OCI-M1 (cell line): ENCODE results near the gene GRAMD1B.
"Not testable (repeated sequence)": the region's sequence is repeated elsewhere in the genome, so short reads cannot be mapped to it uniquely, and the experiment has no call there.

Experiments used
- DNase-seq: peaks from one replicate; lab custom pipeline; 2025; lab: John Stamatoyannopoulos, UW

The GRAMD1B gene

DNA sequence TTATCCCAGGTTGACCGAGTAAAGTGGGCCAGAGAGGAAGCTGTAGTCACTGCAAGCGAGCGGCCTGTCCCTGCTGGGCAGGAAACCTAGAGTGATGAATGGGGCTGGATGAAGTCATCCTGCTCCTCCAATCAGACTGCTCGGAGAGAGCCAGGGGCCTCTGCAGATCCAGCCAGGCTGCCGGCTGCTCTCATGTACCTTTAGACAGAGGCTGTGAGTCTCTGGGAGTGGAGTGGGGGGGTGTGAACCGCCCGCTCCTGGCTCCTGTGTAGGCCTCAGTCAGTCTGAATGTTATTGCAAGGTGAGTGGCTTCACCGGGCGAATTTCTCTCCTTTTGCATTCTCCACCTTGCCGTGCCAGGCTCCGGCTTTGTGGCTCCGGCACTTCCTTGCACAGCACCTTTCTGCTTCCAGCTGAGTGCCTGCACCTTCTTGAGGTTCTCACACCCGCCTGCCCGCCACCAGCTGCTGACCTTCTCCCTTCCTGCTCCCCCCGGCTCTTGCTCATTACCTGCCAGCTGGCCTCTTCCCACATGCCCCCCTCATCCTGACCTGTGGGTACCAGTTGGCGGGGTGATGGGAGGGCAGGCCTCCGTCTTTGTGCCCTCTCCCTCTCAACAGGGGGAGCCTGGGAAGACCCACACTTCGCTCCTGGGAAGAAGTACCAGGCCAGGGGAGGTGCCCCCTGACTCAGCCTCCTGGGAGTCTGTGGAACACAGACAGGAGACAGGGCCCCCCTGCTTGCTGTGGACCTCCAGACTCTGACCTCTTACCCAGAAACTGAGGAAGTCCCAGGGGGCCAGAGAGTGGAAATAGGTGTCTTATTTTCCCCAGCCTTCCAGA is 79.9 kb downstream of the GRAMD1B start:
- no peak for DNase-seq

DNA sequence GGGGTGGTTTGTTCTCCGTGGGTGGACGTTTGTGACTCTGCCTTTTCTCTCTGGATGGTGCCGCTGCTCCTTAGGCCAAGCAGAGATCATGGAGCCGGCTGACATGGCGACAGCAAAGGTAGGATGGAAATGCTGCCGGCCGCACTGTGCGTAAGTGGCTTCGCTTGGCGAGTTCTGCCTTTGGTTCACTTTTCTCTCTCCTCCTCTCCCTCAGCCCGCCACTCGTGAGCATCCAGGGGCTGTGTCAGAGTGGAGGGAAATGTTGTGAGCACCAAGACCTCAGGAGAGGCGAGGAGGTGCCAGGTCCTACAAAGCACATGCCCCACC is 80.5 kb downstream of the GRAMD1B start:
- DNase-seq: no peak

DNA sequence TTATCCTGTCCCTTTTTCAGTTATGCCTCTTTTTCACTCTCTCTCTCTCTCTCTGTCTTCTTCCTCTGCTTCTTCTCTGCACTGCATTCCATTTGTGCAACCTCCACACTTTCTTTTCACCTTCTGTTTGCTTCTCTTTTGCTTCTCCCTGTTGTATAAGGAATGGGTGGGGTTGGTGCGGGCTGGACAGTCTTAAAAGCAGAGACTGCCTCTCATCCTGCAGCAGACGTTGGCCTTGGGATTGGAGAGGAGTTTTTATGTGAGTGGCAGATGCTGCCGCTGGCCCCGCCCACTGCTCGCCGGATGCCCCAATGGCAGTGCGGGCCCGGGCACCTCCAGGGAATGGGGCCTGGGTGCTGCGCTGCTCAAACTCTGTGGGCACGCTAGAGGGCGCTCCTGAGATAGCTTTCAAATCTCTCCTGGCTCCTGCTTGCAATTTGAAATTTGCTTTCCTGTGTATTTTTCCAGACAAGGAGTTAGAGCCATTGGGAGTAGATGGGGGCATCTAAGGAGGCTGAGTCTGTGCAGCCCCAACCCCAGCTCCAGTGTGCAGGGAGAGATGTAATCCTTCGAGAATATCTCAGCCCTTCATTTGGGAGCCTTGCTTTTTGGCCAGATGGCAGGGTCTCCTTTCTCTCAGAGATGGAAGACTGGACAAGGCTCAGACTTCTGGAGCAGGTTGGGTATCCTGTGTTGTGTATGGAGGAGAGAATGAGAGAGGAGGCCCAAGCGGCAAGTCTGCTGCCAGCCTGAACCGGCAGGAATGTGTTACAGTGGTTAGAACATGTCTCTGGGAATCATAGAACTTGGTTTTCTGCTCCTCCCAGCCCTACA is 81.2 kb downstream of the GRAMD1B start:
- peak; percentile 79 for DNase-seq

DNA sequence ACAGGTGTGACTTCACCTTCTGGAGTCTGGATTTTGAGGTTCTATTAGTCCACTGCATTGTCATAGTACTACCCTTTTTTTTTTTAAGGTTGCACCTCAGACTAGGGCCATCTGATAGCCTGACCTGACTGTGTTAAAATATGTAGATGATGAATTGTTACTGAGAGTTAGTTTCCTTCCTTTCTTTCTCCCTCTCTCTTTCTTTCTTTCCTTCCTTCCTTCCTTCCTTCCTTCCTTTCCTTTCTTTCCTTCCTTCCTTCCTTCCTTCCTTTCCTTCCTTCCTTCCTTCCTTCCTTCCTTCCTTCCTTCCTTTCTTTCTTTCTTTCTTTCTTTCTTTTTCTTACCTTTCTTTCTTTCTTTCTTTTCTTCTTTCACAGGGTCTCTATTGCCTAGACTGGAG is 83.2 kb downstream of the GRAMD1B start:
- DNase-seq: not testable (repeated sequence)

DNA sequence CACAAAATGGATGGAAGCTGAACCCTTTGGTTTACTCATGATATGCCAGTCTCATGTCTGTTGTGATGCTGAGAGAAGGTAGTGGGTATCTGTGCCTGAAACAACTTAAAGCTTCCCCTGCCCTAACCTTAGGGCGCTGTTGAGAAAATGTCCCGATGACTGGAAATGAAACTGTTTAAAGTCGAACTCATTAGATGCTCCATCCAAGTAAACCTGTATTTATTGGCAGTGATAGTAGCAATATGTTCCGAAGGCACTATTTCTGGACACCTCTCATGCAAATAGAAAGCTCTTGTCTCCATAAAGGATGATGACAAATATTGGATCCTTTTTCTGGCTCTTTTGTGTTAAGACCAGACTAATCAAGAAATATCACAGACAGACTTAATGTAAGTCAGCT is 86.2 kb downstream of the GRAMD1B start:
- no peak for DNase-seq

DNA sequence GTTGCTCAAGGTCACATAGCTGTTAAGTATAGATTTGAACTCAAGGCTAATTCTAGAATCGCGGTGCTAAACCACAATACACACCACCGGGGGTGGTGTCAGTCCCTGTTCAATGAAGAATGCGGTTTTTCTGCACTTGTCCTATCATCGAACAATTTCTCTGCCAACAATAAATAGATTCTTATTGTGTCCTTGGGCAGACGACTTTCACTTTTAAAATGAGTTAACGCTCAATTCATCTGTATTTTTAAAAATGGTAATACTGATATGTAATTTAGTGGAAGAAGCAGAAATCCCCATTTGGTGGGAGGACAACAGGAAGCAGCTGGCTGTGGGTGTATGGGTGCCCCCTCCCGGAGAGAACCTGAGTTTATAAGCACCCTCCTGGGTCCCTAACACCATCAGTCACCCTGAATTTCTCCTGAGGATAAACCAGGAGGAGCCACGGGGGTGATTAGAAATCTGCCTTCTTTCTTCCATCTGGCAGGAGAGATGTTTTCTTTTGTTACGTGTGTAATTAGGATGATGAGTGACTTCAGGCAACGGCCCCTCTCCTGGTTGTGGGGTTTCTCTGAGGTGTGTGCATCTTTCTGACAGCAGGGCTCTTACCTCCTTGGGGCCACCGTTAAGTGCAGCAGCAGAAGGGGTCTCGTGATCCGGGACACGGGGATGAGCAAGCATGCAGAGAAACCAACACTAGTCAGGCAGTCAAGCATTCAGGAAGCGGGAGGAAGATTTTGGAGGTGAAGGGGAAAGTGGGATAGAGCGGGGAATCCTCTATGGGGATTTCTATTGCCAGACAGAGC is 87.7 kb downstream of the GRAMD1B start:
- DNase-seq: no peak

DNA sequence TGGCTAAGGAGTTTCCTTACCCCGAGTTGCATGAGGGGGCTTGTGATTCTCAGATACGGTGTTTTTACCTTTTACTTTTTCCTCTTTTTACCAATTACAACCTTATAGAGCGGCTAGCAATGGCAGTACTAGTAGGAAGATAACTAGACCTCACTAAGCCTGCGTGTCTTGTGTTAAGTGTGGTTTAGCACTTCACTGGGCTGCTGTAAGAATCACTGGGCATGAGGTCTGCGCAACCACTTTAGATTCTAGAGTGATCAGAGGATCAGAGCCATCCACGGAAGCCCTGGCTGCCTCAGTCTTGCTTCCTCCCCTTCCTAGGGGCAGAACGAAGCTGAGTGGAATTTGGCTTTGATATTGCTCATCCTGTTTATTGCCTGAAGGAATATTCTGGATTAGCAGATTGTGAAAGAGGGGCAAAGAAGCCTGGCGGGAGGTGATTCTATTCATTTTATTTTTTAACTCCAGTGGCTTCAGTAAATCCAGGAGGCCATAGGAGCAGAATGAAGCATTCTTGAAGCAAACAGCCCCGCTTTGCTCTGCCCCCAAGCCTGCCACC is 88.5 kb downstream of the GRAMD1B start:
- DNase-seq: no peak

DNA sequence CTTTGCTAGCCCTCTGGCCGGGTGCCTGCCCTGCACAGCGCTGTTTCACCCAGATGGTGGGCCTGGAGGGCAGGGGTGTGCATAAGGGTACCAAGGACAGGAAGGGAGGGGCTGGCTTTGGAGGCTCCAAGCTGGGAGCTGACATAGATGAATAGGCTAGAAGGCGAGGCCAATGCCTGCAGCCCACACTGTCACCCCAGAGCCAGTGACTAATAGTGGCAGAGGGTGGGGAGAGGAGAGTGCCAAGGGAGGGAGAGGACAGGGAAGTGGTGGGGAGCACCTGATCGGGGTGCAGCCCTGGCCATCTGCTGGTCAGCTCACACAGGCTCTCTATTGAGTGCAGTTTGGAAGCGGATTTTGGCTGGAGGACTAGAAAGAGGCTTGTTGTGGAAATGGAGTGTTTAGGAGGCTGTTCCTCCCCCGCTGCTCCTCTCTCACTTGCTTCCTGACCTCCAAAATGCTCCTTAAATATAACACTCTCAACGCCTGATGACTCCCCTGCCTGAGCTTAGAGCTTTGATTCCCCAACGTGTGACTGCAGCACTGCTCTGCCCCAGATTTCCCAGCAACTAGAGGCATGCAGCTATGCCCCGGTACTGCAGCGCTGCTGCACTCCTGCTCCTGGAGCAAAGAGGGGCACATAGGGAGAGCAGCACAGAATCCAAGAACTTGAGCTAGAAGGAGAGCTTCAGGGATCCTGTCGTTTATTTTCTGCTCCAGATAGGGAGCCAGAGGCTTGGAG is 89.2 kb downstream of the GRAMD1B start:
- DNase-seq: no peak

DNA sequence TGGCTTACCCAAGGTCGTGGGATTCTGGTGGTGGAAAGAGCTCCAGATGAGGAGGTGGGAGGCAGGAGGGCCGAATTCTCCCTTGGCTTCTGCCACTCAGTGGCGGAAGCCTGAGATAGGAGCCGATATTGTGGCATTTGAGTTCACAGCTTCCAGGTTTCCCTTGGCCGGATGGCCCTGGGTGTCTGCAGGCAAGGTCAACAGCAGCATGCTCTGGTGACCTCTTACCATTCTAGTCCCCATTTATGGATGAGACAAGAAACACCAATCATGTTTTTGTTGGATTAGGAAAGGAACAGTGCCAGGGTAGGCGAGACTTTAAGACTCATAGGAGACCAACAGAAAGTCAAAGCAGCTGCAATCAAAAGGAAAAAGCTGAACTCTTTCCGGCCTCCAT is 89.7 kb downstream of the GRAMD1B start:
- no peak for DNase-seq

DNA sequence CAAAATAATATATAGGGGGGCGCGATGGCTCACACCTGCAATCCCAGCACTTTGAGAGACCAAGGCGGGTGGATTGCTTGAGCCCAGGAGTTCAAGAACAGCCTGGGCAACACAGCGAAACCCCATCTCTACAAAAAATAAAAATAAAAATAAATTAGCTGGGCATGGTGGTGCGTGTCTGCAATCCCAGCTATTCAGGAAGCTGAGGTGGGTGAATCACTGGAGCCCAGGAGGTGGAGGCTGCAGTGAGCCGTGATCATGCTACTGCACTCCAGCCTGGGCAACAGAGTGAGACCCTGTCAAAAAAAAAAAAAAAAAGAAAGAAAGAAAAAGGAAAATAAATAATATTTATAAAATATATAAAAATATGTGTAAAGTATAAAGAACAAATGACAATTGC is 90.4 kb downstream of the GRAMD1B start:
- DNase-seq: not testable (repeated sequence)

DNA sequence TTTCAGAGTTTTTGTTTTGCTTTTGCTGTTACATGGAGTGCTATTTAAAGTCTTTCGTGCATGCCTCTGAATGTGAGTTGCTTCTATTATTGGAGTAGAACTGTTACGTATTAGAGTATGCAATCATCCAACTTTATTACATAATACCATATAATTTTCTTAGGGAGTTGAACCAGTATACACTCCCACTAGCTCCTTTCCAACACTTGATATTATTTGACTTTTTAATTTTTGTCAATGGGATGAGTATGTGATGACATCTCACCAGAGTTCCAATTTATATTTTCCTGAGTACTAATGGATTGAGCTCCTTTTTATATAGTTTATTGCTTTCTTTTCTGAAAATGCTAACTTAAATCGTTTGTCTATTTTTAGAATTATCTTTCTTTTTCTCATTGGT is 90.9 kb downstream of the GRAMD1B start:
- DNase-seq: no peak

DNA sequence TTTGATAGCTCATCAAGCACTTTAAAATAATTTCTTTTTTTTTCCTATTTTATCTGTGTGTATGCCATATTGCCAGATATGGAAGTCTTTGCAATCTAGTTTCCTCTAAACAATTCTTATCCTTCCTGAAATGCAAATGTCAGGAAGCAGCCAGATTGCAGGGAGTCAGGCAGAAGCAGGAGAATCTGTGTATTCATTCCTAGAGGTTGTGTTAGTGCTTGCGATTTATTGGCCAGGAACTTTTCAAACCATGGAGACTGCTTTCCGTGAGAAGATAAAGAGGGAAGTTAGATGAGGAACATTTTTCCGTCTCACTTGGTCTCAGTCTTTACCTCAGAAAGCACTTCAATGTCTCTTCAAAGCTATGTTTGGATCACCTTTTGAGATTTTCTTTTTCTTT is 91.9 kb downstream of the GRAMD1B start:
- DNase-seq: no peak

DNA sequence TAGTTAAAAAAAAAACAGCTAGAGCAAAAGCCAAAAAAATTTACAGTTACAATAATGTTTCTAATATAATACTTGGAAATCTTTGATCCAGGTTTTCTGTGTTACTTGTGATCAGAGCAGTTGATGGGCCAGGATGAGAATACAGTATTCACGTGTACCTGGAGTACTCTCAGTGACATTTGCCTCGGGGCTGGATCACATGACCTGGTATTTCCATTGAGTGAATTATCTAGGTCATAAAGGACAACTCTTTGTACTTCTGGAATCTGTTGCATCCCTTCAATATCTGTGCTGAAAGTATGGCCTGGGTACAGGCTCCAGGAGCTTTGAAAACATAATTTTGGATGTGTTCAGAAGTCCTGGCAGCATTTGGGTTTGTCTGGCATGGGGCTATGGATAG is 93.5 kb downstream of the GRAMD1B start:
- DNase-seq: no peak

DNA sequence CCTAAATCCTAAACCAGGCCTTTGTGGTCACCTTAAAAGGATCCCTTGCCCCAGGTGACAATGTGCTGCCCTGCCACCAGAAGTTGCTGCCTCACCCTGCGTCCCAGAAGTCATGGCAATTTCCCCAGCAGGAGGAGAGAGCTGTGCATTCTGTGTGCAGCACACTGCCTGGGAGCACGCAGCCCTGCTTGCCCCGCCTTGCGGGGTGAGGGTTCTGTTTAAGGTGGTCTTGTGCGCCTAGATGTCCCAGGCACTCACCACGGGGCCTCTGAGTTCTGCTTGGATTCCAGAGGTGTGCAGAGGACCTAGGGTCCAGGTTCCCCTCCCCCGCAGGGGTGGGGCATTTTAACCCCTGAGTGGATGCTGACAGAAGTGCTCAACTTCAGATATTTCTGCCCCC is 95.0 kb downstream of the GRAMD1B start:
- no peak for DNase-seq

DNA sequence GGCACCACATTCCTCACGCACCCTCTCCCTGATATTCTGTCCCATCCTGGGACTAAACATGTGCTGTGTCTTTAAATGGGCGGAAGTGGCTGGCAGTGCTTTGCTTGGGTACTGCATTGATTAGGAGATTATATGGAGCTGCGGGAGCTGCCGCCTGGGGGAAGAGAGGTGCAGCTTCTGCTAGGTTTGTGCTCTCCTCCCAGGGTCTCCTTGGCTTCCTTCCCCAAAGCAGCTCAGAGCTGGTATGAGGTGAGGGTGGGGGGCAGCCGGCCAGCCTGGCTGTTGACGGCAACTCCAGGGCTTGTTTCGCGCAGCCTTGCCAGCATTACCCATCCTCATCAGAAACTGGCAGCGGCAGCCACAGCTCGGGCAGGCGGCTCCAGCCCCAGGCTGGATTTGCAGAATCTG is 95.4 kb downstream of the GRAMD1B start:
- no peak for DNase-seq

DNA sequence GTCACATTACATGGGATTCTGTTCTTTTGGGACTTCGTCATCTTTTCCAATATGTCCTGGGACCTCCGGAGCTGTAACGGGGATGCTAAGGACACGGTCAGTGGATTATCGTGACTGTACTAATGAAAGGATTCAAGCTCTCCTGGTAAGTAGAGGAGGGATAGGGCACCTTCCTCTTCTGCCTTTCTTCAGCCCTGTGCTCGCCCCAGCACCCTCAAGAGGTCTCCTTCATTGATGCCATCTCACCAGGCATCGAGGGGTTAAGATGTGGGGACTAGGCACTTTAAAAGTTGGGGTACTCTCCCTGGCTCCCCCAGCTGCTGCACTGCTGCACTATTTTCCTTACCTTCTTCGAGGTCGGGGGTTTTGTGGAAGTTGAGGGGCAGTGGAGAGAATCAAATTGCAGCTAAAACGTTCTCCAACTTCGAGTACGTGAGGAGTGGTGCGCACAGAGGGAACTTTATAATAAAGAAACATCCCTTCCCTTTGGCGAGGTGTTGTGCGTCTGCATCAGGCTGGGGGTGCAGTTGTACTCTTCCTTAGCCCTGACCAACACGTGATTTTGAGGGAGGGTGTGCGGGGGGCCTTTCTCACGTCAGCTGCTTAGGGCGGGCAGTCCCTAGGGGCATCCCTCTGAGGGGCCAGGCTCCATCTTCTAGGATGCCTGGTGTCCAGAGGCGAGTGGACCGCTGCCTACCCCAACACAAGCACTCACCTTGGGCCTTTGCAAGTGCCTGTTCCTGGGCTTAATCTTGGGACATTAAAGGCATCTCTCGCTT is 96.1 kb downstream of the GRAMD1B start:
- DNase-seq: no peak

DNA sequence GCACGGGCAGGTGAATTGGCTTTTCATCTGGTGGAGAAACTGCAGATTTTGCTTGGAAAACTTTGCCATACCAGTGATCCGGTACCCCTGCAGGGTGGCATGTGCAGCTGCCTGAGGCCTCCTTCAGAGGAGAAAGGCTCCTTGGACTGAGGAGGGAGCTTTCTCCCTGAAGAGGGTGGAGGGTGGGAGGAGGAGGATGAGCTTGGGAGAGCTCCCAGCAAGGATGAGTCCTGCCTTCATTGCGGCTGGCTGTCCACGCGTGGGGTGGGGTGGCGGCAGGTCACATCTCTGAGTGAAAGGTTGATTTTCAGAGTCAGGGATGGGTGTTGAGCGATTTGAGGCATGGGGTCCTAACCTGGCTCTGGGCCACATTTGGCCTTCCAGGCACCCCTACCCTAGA is 96.8 kb downstream of the GRAMD1B start:
- DNase-seq: no peak

DNA sequence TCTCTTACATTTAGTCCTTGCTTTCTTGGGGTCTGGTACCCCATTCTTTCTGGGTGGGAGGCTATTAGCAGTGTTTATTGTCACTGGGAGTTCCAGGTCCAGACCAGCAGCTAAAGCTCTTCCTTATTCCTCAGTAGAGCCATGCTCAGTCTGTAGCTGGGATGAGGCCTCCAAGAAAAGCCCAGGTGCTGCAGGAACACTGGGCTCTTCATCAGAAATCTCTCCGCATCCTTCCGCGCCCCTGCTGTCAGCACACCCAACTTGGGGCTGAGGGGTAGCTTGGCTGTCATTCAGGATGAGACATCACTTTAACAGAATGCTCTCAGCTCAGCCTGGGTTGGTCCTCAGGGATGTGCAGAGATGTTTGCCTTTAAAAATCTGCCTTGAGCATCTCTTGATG is 97.5 kb downstream of the GRAMD1B start:
- no peak for DNase-seq

DNA sequence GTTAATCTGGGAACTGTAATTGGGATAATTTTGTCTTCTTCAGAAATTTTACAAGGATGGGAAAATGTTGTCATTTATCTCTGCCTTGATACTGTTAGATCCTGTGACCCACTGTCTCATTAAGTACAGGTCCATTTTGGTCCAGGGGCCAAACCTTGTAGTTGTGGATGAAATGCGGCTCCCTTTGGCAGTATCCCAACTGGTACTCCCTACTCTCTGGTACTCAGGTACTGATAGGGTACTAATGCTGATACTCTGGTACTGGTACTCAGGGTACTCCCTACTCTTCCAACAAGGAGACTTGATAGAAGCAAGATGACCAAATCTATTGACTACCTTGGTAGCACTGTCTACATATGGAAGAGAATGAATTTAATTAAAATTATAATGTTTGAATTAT is 97.9 kb downstream of the GRAMD1B start:
- no peak for DNase-seq

DNA sequence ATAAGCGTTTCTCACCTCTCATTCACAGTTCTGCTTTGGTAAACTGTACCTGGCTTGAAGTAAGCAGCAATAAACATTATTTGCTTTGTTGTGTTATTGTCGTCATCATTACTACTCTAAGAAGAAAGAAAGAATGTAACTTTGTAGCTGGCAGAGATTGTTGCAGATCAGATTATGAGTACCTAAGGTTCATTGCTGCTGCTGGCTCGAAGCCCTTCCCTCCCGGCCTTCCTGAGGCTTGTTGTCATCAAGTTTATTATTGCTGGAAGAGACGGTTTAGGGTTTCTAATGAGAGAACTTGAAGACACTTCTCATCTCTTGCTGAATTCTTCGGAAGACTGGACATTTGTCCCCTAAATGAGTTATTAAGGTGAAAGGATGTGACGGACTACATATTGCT is 101.3 kb downstream of the GRAMD1B start:
- no peak for DNase-seq

DNA sequence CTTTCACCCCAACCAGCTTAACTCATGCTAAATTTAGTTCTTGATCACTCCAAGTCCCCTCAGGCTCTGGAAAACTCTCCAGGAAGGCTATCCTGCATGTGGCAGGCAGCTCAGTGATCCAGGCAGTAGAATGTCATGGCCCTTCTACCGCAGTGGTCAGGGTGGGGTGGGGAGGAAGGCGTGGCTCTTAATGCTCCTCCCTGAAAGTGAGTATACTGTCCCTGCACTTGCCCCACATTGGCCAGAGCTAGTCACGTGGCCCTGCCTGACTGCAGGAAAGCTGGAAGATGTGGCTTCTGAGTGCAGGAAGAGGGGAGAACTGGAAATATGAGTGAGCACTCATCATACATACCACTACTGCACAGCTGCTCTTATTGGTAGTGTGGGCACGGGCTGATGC is 102.1 kb downstream of the GRAMD1B start:
- no peak for DNase-seq
